PFSK-1 (cell line): ENCODE data around the gene CCDC70.

Experiments used
- FOXP2 ChIP-seq: optimal IDR thresholded peaks from 2 replicates; pipeline ENCODE3; 2011; ENCODE audit warnings: borderline replicate concordance, control low read depth, inconsistent platforms; ENCODE audit not compliant: insufficient read depth; ENCODE audit errors: extremely low read length, extremely low read depth
- POLR2AphosphoS5 ChIP-seq: IDR thresholded peaks from 2 replicates; pipeline ENCODE4 v1.6.1; 2012; ENCODE audit warnings: low read depth, mild to moderate bottlenecking, control low read depth, low read length, moderate library complexity
- REST ChIP-seq, 2 experiments: IDR thresholded peaks; 2 replicates each; pipeline versions ENCODE4 v1.6.1 to v1.8.0; 2011 to 2012; ENCODE audit warnings: low read depth in 2 of 2, low read length in 2 of 2, control low read depth in 1 of 2, inconsistent platforms in 1 of 2, mild to moderate bottlenecking in 1 of 2, moderate library complexity in 1 of 2; ENCODE audit not compliant: insufficient read depth in 1 of 2
- SIN3A ChIP-seq: IDR thresholded peaks from 2 replicates; pipeline ENCODE4 v1.6.1; 2012; ENCODE audit warnings: mild to moderate bottlenecking, low read length, moderate library complexity, borderline replicate concordance; ENCODE audit not compliant: insufficient read depth
- TAF1 ChIP-seq: IDR thresholded peaks from 2 replicates; pipeline ENCODE4 v1.6.1; 2012; ENCODE audit warnings: low read length, control low read depth, borderline replicate concordance; ENCODE audit not compliant: insufficient read depth

CCDC70 gene

GRCh38 chr13:51825165-51825592 lies 36.6 kb upstream of the CCDC70 start:
- TF ChIP-seq POLR2AphosphoS5 (no peak), FOXP2 (no peak), SIN3A (no peak), REST (IDR thresholded peaks at IDR 0.05; ENCODE audit: insufficient read depth in 1 of 2, low read depth in 2 of 2, low read length in 2 of 2) (no peak), TAF1 (no peak)

GRCh38 chr13:51825681-51826254 lies 36.0 kb upstream of the CCDC70 start:
- no peak for TF ChIP-seq SIN3A
- TF ChIP-seq POLR2AphosphoS5, result no peak
- no peak for TF ChIP-seq REST (IDR thresholded peaks at IDR 0.05; ENCODE audit: insufficient read depth in 1 of 2, low read depth in 2 of 2, low read length in 2 of 2)
- TF ChIP-seq FOXP2, result no peak
- no peak for TF ChIP-seq TAF1

GRCh38 chr13:51826606-51827005 lies 35.2 kb upstream of the CCDC70 start:
- TF ChIP-seq FOXP2 (no peak), TAF1 (no peak), SIN3A (no peak), POLR2AphosphoS5 (no peak)

- TF ChIP-seq REST (IDR thresholded peaks at IDR 0.05; ENCODE audit: insufficient read depth in 1 of 2, low read depth in 2 of 2, low read length in 2 of 2), result no peak
- no peak for TF ChIP-seq SIN3A
- no peak for TF ChIP-seq TAF1
- no peak for TF ChIP-seq POLR2AphosphoS5
- no peak for TF ChIP-seq FOXP2
These were observed 34.5 kb upstream of the CCDC70 start for GRCh38 chr13:51827254-51827653.

- TF ChIP-seq FOXP2, result no peak
- TF ChIP-seq TAF1, result no peak
- no peak for TF ChIP-seq SIN3A
- no peak for TF ChIP-seq POLR2AphosphoS5
- TF ChIP-seq REST (IDR thresholded peaks at IDR 0.05; ENCODE audit: insufficient read depth in 1 of 2, low read depth in 2 of 2, low read length in 2 of 2), result no peak
These were observed 32.8 kb upstream of the CCDC70 start for GRCh38 chr13:51828730-51829567.
